ENCODE measurements around the gene CDH4. TPM values are rescaled to one million over a fixed set of nuclear protein-coding genes. Genes with fewer than 3 reads are reported as not detected.

Gene CDH4
- total RNA-seq, 2 experiments from 2014 or later, result 0.10 to 0.21 TPM

DNA sequence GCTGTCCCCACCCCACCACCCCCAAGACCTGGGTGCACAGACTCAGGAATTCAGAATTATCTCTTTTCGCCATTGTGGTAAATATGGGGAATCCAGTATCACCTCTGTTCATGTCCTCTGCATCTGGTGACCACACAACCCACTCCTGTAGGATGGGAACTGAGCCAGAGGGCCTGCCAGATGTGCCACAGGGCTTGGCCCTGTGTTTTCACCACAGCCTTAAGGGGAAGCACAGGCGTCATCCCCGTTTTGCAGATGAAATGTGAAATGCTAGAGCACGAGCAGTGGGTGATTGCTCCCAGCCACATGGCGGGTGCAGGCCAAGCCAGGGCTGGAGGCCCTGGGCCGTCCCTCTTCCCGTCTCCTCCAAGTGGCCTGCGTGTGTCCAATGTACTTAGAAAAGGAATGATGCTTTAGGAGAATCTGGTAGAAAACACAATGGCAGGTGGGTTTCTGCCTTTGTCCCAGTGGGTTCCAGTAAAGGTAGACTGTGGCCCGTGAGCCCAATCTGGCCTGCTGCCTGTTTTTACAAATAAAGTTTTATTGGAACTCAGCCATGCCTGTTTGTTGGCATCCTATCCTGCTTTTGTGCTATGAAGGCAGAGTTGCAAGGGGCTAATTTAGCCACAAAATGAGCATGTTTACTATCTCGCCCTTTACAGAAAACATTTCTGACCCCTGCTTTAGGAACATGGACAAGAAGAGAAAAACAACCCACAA is 309.2 kb downstream of the CDH4 start:
- no peak for DNase-seq
- CTCF ChIA-PET, result no interaction called here
- POLR2A ChIA-PET, result no interaction called here
- Mint-ChIP-seq H3K4me3 (no peak overlapping the region), H3K27ac (no peak overlapping the region), H3K36me3 (no peaks in the 10 kb centered on the region), H3K4me1 (ENCODE audit: low read depth) (no peaks in the 10 kb centered on the region), H3K27me3 (no peaks in the 10 kb centered on the region), H3K9me3 (no peaks in the 10 kb centered on the region)
- intact Hi-C loops (cut with micrococcal nuclease), result no loop called here

DNA sequence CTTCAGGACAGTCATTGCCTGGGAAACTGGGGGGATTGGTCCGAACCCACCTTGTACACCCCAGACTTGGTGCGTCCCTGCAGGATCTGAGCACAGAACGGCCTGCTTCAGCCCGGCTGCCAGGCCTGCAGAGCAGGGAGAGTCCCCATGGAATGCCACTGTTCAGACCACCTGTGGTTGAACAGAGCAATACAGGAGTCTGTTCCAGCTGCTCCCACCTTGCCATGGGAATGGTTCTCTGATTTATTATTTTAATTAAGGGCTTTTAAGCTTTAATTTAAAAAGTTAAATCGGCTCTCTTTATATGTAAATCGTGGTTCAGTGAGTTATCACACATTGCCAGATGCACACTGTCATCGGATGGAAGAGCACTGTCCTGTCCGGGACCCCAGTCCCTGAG is 310.4 kb downstream of the CDH4 start:
- intact Hi-C loops (cut with micrococcal nuclease), result no loop called here
- no peaks in the 10 kb centered on the region for H3K36me3 Mint-ChIP-seq
- H3K4me1 Mint-ChIP-seq (ENCODE audit: low read depth), result no peaks in the 10 kb centered on the region
- H3K4me3 Mint-ChIP-seq, result no peak overlapping the region
- no peak for DNase-seq
- CTCF ChIA-PET, result no interaction called here
- no peaks in the 10 kb centered on the region for H3K27me3 Mint-ChIP-seq
- H3K9me3 Mint-ChIP-seq, result no peaks in the 10 kb centered on the region
- H3K27ac Mint-ChIP-seq, result no peak overlapping the region
- POLR2A ChIA-PET, result no interaction called here

DNA sequence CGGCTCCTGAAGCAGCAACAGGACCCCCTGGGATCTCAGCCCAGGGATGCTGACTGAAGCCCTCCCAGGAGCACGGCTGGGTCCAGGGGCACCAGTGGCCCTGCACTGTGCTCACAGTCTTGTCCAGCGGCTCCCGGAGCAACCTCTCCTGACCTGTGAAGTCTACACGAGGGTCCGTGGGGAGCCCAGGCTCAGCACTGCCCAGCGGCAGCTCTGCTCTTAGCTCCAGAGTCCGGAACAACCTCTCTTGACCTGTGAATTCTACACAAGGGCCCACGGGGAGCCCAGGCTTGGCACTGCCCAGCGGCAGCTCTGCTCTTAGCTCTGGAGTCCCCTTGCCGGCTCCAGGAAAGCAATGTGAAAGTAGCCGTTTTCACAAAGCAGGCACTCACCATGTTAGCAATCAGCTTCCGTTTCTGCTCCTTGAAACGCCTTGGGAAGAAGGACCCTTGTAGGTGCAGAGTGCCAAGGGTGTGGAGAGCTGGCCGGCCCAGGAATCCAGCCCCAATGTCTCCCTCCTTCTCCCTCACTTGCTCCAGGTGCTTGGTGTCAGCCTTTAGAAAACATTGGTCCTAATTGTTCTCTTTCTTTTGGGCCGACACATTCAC is 310.9 kb downstream of the CDH4 start:
- CTCF ChIA-PET, result no interaction called here
- intact Hi-C loops (cut with micrococcal nuclease), result no loop called here
- no peaks in the 10 kb centered on the region for H3K4me1 Mint-ChIP-seq (ENCODE audit: low read depth)
- DNase-seq, result no peak
- H3K36me3 Mint-ChIP-seq, result no peaks in the 10 kb centered on the region
- no peak overlapping the region for H3K27ac Mint-ChIP-seq
- no peaks in the 10 kb centered on the region for H3K9me3 Mint-ChIP-seq
- no peaks in the 10 kb centered on the region for H3K27me3 Mint-ChIP-seq
- no peak overlapping the region for H3K4me3 Mint-ChIP-seq
- POLR2A ChIA-PET, result no interaction called here

DNA sequence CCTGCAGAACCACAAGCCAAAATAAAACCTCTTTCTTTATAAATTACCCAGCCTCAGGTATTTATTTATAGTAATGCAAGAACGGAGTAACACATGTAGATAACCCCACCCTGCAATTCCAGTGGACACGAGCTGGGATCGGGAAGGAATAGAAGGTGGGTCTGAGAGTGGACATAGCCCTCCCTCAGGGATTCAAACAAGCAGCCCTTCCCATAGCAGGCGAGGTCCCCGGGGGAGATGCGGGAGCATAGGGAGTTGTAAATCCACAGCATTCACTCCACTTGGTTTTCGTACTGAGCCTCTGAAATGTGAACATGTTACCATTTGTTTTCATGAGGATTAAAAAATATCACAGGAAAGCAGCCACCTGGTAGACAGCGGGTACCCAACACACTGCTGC is 312.6 kb downstream of the CDH4 start:
- Mint-ChIP-seq H3K9me3 (no peaks in the 10 kb centered on the region), H3K27ac (no peak overlapping the region), H3K4me1 (ENCODE audit: low read depth) (no peaks in the 10 kb centered on the region), H3K36me3 (no peaks in the 10 kb centered on the region), H3K4me3 (no peak overlapping the region), H3K27me3 (no peaks in the 10 kb centered on the region)
- no peak for DNase-seq
- CTCF ChIA-PET, result no interaction called here
- POLR2A ChIA-PET, result no interaction called here
- intact Hi-C loops (cut with micrococcal nuclease), result no loop called here

DNA sequence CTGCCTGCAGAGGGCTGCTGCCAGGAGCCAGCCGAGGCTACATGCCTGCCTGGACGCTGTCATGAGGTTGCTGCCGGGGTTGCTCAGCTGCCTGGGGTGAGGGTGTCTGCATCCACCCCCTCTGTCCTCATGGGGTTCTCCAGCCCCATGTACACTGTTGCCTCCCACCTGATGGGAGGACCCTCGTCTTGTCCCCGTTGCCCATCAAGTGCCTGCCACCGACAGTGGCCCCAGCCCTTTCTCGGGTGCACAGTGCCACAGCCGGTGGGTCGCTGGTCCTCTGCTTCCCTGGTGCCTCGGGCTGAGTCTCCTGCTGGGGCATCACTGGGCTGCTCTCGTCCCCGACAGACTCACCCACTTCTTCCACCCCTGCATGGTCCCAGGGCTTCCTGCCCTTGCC is 313.7 kb downstream of the CDH4 start:
- POLR2A ChIA-PET, result no interaction called here
- DNase-seq, result no peak
- Mint-ChIP-seq H3K4me1 (ENCODE audit: low read depth) (no peaks in the 10 kb centered on the region), H3K9me3 (no peaks in the 10 kb centered on the region), H3K36me3 (no peaks in the 10 kb centered on the region), H3K27ac (no peak overlapping the region), H3K4me3 (no peak overlapping the region), H3K27me3 (no peaks in the 10 kb centered on the region)
- CTCF ChIA-PET, result no interaction called here
- intact Hi-C loops (cut with micrococcal nuclease), result no loop called here

DNA sequence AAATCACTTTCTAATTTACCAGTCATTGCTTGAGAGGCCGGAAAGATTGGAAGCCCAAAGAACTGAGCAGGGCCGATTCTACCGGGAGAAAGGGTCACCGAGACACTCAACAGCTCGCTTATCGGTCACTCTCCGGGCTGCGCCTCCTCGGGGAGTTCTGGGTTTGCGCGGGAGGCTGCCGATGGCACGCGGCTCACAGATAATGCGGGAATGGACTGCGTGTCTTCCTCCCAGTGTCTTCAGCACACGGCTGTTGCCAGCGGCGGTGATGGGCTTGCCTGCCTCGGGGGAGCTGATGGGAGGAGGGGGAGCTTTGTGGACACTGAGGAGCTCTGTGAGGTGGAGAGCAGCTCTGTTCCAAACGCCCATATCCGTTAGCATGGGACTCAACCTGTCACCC is 314.6 kb downstream of the CDH4 start:
- Mint-ChIP-seq H3K4me3 (no peak overlapping the region), H3K36me3 (no peaks in the 10 kb centered on the region), H3K9me3 (no peaks in the 10 kb centered on the region), H3K4me1 (ENCODE audit: low read depth) (no peaks in the 10 kb centered on the region), H3K27ac (no peak overlapping the region), H3K27me3 (no peaks in the 10 kb centered on the region)
- ChIA-PET CTCF (no interaction called here), POLR2A (no interaction called here)
- DNase-seq, result no peak
- intact Hi-C loops (cut with micrococcal nuclease), result no loop called here

DNA sequence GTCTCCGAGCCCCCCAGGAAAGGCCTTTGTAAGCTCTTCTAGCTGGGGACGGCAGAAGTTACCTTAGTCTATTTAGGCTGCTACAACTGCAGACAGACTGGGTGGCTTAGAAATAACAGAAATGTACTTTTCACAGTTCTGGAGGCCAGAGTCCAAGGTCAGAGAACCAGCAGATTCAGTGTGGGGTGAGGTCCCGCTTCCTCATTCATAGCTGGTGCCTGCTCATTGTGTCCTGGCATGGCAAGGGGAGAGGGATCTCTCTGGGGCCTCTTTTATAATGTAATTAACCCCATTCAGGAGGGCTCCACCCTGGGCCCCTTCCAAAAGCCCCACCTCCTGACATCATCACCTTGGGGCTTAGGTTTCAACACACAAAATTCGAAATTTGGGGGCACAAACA is 315.1 kb downstream of the CDH4 start:
- ChIA-PET POLR2A (no interaction called here), CTCF (no interaction called here)
- Mint-ChIP-seq H3K9me3 (no peaks in the 10 kb centered on the region), H3K36me3 (no peaks in the 10 kb centered on the region), H3K27ac (no peak overlapping the region), H3K27me3 (no peaks in the 10 kb centered on the region), H3K4me1 (ENCODE audit: low read depth) (no peaks in the 10 kb centered on the region), H3K4me3 (no peak overlapping the region)
- no peak for DNase-seq
- intact Hi-C loops (cut with micrococcal nuclease), result no loop called here

DNA sequence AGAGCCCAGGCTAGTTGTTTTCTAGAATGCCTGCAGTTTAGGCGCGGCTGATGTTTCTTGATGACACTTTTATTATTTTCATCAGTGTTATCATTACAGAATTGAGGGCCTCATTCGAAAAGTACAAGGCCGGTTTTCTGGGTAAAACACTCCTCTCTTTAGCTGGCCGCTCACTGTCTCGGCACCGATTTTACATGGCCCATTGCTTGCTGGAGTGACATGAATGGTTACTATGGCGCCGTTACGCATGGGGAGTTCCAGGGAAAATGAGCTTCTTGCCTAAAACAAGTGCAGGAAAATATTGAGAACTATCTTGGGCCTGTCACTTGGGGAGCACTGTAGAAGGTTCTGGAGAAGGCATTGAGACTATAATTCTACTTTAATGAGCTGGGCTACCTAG is 317.8 kb downstream of the CDH4 start:
- intact Hi-C loops (cut with micrococcal nuclease), result no loop called here
- no peaks in the 10 kb centered on the region for H3K4me1 Mint-ChIP-seq (ENCODE audit: low read depth)
- no peaks in the 10 kb centered on the region for H3K36me3 Mint-ChIP-seq
- no peaks in the 10 kb centered on the region for H3K9me3 Mint-ChIP-seq
- ChIA-PET CTCF (no interaction called here), POLR2A (no interaction called here)
- DNase-seq, result no peak
- no peak overlapping the region for H3K27ac Mint-ChIP-seq
- H3K27me3 Mint-ChIP-seq, result peaks cover 2% of the 10 kb centered on the region
- no peak overlapping the region for H3K4me3 Mint-ChIP-seq

DNA sequence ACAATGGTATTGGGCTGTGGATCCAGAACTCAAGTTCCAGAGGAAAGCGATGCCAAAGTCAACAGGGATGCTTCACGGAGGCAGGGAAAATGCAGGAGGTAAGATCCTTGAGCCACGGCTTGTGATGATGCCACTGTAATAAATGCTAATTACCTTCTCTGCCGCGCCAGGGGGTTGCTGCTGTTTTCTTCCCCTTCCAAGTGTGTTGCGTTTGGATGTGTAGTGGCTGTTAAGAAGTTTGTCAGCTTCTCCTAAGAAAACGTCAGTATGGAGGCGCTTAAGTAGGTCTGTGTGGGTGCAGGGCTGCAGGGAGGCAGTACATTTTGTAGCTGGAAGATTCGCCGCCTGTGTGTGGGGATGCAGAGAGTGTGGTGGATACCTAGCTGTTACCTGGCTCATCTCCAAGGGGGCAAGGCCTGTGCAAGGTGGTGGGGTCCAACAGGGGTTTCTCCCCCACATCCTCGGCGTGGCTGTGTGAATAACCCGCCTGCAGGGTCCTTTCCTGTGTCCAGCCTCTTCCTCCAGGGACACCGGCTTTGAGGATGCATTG is 318.7 kb downstream of the CDH4 start:
- H3K27ac Mint-ChIP-seq, result no peak overlapping the region
- intact Hi-C loops (cut with micrococcal nuclease), result no loop called here
- no peaks in the 10 kb centered on the region for H3K36me3 Mint-ChIP-seq
- DNase-seq, result no peak
- no peaks in the 10 kb centered on the region for H3K9me3 Mint-ChIP-seq
- no peaks in the 10 kb centered on the region for H3K4me1 Mint-ChIP-seq (ENCODE audit: low read depth)
- POLR2A ChIA-PET, result no interaction called here
- H3K4me3 Mint-ChIP-seq, result no peak overlapping the region
- peaks cover 2% of the 10 kb centered on the region for H3K27me3 Mint-ChIP-seq
- CTCF ChIA-PET, result no interaction called here

DNA sequence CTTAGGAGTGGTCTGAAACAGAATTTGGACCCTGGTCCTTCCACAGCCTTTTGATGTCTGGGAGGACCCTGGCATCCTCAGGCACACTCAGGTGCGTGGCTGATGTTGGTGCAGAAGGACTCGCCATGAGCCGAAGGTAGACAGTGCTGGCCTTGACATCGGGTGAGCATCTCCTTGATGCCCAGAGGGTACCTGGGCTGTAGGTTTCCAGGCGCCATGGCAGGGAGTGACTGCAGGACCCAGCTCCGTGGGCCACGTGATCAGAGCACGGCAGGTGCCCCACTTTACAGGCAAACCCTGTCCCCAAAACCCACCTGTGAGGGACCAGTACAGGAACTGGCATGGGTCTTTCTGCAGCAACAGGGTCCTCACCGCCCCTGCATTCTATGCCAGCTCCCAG is 319.2 kb downstream of the CDH4 start:
- POLR2A ChIA-PET, result no interaction called here

DNA sequence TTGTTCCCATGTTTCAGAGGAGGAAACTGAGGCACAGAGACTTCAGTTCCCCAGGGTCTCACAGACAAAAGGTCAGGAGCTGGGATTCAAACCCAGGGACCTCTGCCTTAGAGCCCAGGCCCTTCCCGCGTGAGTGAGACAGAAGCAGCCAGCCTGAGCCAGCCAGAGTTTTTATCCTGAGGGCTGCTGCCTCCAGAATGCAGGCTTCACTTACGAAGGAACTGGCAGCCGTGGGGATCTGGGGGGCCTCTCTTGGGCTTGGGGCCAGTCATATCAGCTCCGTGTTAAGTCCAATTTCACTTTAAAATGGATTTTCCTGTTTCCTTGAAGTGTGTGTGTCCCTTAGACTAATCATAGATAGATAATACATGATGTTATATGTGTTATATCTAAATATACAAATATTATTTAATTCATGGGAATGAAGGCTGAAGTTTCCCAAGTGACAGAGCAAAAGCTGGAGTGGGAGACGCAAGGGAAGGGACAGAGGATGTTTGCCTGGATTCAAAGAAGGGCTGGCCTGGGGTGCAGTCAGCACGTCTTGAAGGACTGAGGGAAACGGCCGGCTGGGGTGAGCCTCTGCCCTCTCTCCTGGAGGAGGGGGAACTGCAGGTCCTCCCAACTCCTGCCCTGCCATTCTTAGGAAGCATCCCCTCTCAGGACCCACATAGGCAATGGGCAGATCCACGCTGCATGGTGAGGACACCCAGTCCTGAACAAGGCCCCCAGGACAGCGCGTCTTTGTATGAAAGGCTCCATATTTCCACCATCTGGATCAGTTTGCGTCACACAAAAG is 320.1 kb downstream of the CDH4 start:
- CTCF ChIA-PET, result no interaction called here
- H3K36me3 Mint-ChIP-seq, result no peaks in the 10 kb centered on the region
- no peak for DNase-seq
- POLR2A ChIA-PET, result no interaction called here
- H3K27me3 Mint-ChIP-seq, result peaks cover 2% of the 10 kb centered on the region
- intact Hi-C loops (cut with micrococcal nuclease), result no loop called here
- H3K27ac Mint-ChIP-seq, result no peak overlapping the region
- no peaks in the 10 kb centered on the region for H3K9me3 Mint-ChIP-seq
- H3K4me1 Mint-ChIP-seq (ENCODE audit: low read depth), result no peaks in the 10 kb centered on the region
- no peak overlapping the region for H3K4me3 Mint-ChIP-seq

More for the DNA sequence above, 319.2 kb downstream of the CDH4 start:
- no peaks in the 10 kb centered on the region for H3K36me3 Mint-ChIP-seq
- no peak overlapping the region for H3K4me3 Mint-ChIP-seq
- H3K27me3 Mint-ChIP-seq, result peaks cover 2% of the 10 kb centered on the region
- H3K27ac Mint-ChIP-seq, result no peak overlapping the region
- no peaks in the 10 kb centered on the region for H3K4me1 Mint-ChIP-seq (ENCODE audit: low read depth)
- CTCF ChIA-PET, result no interaction called here
- intact Hi-C loops (cut with micrococcal nuclease), result no loop called here
- DNase-seq, result no peak
- H3K9me3 Mint-ChIP-seq, result no peaks in the 10 kb centered on the region

DNA sequence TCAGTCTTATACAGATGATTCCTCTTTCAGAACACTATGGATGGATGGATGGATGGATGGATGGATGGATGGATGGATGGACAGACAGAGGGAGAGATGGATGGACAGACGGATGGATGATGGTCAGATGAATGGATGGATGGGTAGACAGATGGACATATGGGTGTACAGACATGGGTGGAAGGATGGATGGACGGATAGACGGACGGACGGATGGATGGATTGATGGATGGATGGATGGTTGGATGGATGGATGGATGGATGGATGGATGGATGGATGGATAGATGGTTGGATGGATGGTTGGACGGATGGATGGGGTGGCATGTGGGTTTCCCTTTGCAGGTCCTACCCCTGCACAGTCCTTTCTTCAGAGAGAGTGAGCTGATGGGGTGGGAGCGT is 320.7 kb downstream of the CDH4 start:
- POLR2A ChIA-PET, result no interaction called here
- H3K27me3 Mint-ChIP-seq, result peaks cover 2% of the 10 kb centered on the region
- intact Hi-C loops (cut with micrococcal nuclease), result no loop called here
- H3K9me3 Mint-ChIP-seq, result no peaks in the 10 kb centered on the region
- H3K27ac Mint-ChIP-seq, result no peak overlapping the region
- H3K4me3 Mint-ChIP-seq, result no peak overlapping the region
- CTCF ChIA-PET, result no interaction called here
- H3K36me3 Mint-ChIP-seq, result no peaks in the 10 kb centered on the region
- H3K4me1 Mint-ChIP-seq (ENCODE audit: low read depth), result no peaks in the 10 kb centered on the region
- DNase-seq, result no peak
